AG09319 (cell line): Measurements from ENCODE around the gene CD79A.
"Not testable (repeated sequence)": the region's sequence is repeated elsewhere in the genome, so short reads cannot be mapped to it uniquely, and the experiment has no call there.

Experiments
- DNase-seq: peaks from one replicate; pipeline ENCODE4 v3.0.0-alpha.2; 2010; ENCODE audit warnings: low read depth; ENCODE audit errors: extremely low read depth
- CTCF ChIP-seq: IDR thresholded peaks from 2 replicates; pipeline ENCODE4 v1.5.1; 2011; ENCODE audit warnings: low read depth, mild to moderate bottlenecking, inconsistent platforms, low read length, moderate library complexity

The CD79A gene

GRCh38 chr19:41871573-41872383 lies 5.3 kb upstream of the CD79A start:
- TF ChIP-seq CTCF: no peak
- DNase-seq: no peak

- TF ChIP-seq CTCF: no peak
- DNase-seq: no peak
Measured at GRCh38 chr19:41872384-41872774, 4.7 kb upstream of the CD79A start.

DNA sequence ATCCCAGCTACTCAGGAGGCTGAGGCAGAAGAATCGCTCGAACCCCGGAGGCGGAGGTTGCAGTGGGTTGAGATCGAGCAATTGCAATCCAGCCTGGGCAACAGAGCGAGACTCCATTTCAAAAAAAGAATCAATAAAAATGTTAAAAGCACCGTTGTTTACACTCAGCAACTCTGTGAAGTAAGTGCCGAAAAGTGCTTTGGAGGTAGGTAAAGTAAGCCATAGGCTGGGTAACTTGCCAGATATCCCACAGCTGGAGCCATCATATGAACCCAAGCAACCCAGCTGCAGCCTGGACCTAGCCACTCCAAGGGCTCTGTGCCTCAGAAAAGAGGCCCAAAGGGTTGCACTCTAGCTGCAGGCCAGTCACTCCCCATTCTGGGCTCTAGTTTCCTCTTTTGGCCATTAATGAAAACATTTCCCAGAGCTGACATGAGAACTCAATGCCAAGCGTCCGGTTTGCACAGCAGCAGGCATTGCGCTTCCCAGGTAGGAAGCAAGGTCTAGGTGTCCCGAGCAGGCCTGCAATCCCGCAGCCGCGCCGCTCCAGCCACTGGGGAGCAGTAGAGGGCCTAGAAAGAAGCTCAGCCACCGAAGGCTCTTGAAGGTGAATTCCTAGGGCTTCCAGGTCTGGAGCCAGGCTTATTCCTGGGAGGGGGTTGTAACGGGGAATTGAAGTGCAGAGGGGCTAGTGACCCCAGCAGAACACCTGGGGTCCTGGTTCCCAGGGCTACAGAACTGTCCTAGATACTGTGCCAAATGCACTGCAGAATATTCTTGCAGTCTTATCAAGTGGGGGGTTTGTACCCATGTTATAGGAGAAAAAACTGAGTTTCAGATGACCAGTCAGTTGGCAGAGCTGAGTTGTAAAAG lies 4.1 kb upstream of the CD79A start:
- peak; percentile 68 for TF ChIP-seq CTCF

DNA sequence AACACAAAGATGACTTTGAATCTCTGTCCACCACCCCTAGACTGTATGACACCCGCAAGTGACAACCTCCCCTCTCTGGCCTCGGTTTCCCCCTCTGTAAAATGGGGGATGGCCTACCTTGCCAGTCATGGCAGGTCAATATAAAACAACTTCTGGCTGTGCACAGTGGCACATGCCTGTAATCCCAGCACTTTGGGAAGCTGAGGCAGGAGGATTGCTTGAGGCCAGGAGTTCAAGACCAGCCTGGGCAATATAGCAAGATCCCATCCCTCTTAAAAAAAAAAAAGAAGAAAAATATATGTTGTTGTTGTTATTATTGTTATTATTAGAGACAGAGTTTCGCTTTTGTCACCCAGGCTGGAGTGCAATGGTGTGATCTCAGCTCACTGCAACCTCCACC lies 1.1 kb upstream of the CD79A start:
- DNase-seq: not testable (repeated sequence)

More for the DNA sequence above, 4.1 kb upstream of the CD79A start:
- no peak for DNase-seq

- DNase-seq: no peak
Measured at GRCh38 chr19:41877916-41878905, 1.1 kb downstream of the CD79A start.

DNA sequence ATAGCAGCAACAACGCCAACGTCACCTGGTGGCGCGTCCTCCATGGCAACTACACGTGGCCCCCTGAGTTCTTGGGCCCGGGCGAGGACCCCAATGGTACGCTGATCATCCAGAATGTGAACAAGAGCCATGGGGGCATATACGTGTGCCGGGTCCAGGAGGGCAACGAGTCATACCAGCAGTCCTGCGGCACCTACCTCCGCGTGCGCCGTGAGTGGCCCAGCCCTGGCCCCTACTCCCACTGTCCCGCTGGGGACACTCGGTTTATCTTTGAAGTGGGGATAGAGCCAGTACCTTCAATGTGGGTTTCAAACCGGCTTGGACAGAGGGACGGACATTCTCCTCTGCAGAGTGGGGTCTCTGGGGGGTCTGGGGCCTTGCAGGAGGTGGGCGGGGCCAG lies 2.0 kb downstream of the CD79A start:
- no peak for TF ChIP-seq CTCF
- no peak for DNase-seq

More at GRCh38 chr19:41877916-41878905, 1.1 kb downstream of the CD79A start:
- no peak for TF ChIP-seq CTCF

- no peak for TF ChIP-seq CTCF
- DNase-seq: no peak
Measured at GRCh38 chr19:41879670-41880328, 2.7 kb downstream of the CD79A start.
